NCI-H1930 (cell line): ENCODE results near the gene TAC4.
A peak's percentile ranks its signal among the peaks of the same experiment; 100 is the strongest.

Source experiments
- DNase-seq, 2 experiments: peaks; one replicate each; lab custom pipeline; 2025; lab: John Stamatoyannopoulos, UW

The TAC4 gene

GRCh38 chr17:49872754-49873377, 25.0 kb upstream of the TAC4 start:
- DNase-seq, result no peak

GRCh38 chr17:49871211-49871610, 23.3 kb upstream of the TAC4 start:
- no peak for DNase-seq

- DNase-seq, result no peak
Measured at GRCh38 chr17:49870298-49870697, 22.4 kb upstream of the TAC4 start.

GRCh38 chr17:49869038-49869374, 21.1 kb upstream of the TAC4 start:
- DNase-seq, result no peak

GRCh38 chr17:49866882-49867413, 19.1 kb upstream of the TAC4 start:
- DNase-seq, result no peak

- no peak for DNase-seq
Measured at GRCh38 chr17:49866019-49866380, 18.1 kb upstream of the TAC4 start.

GRCh38 chr17:49862781-49863331, 15.0 kb upstream of the TAC4 start:
- no peak for DNase-seq

GRCh38 chr17:49861150-49861884, 13.4 kb upstream of the TAC4 start:
- peak in 1 of 2 experiments; percentile 39 for DNase-seq

- DNase-seq, result no peak
Measured at GRCh38 chr17:49859991-49860953, 12.4 kb upstream of the TAC4 start.

GRCh38 chr17:49858796-49859195, 10.9 kb upstream of the TAC4 start:
- no peak for DNase-seq

- no peak for DNase-seq
Measured at GRCh38 chr17:49854126-49854525, 6.3 kb upstream of the TAC4 start.

GRCh38 chr17:49853470-49854015, 5.7 kb upstream of the TAC4 start:
- DNase-seq, result no peak

GRCh38 chr17:49851387-49852291, 3.8 kb upstream of the TAC4 start:
- DNase-seq, result peak; percentile 40 to 42

- DNase-seq, result no peak
Measured at GRCh38 chr17:49850772-49851386, 3.0 kb upstream of the TAC4 start.

GRCh38 chr17:49850218-49850610, 2.3 kb upstream of the TAC4 start:
- DNase-seq, result no peak

GRCh38 chr17:49848739-49849138, 870 bp upstream of the TAC4 start:
- no peak for DNase-seq

- DNase-seq, result no peak
Measured at GRCh38 chr17:49846938-49847712, 744 bp downstream of the TAC4 start.

GRCh38 chr17:49845321-49845720, 2.5 kb downstream of the TAC4 start:
- no peak for DNase-seq

GRCh38 chr17:49843774-49844350, 4.0 kb downstream of the TAC4 start:
- no peak for DNase-seq
